Loucy (cell line): ENCODE measurements around the gene ADIPOR2.

Source experiments
- H2AFZ ChIP-seq: fragments of 200-600 bp; sonication (generic); 2 replicates; pipeline ENCODE4 v1.6.0; 2016; ENCODE audit warnings: antibody characterized with exemption, mild to moderate bottlenecking, low read length, moderate library complexity
- H3F3A ChIP-seq: fragments of 200-600 bp; 2 replicates; pipeline ENCODE4 v1.6.0; 2016; ENCODE audit warnings: antibody characterized with exemption, low read depth, mild to moderate bottlenecking
- H3K27me3 ChIP-seq: fragments of 200-600 bp; sonication (generic); 2 replicates; pipeline ENCODE4 v1.6.1; 2014; ENCODE audit warnings: low read length, mild to moderate bottlenecking; ENCODE audit not compliant: insufficient read depth, poor library complexity, severe bottlenecking
- H3K36me3 ChIP-seq: fragments of 200-600 bp; sonication (generic); 2 replicates; pipeline ENCODE4 v1.6.1; 2016; ENCODE audit warnings: low read length; ENCODE audit not compliant: insufficient read depth
- H3K4me1 ChIP-seq: fragments of 200-600 bp; sonication (generic); 2 replicates; pipeline ENCODE4 v1.5.1; 2014; ENCODE audit warnings: low read length, mild to moderate bottlenecking; ENCODE audit not compliant: insufficient read depth, poor library complexity, severe bottlenecking
- H3K4me2 ChIP-seq: fragments of 200-600 bp; sonication (generic); 2 replicates; pipeline ENCODE4 v1.6.0; 2014; ENCODE audit warnings: antibody characterized with exemption, low read length, low read depth, mild to moderate bottlenecking; ENCODE audit not compliant: poor library complexity, severe bottlenecking
- H3K4me3 ChIP-seq: fragments of 200-600 bp; sonication (generic); 2 replicates; pipeline ENCODE4 v1.5.1; 2014; ENCODE audit warnings: low read length, mild to moderate bottlenecking, mixed read lengths; ENCODE audit not compliant: poor library complexity, severe bottlenecking
- H3K79me2 ChIP-seq: fragments of 200-600 bp; sonication (generic); 2 replicates; pipeline ENCODE4 v1.6.1; 2014; ENCODE audit warnings: low read length; ENCODE audit not compliant: insufficient read depth
- H3K9ac ChIP-seq: fragments of 200-600 bp; sonication (generic); 2 replicates; pipeline ENCODE4 v1.6.0; 2014; ENCODE audit warnings: mild to moderate bottlenecking, low read depth, low read length, moderate library complexity; ENCODE audit not compliant: poor library complexity, severe bottlenecking
- H3K9me2 ChIP-seq: fragments of 200-600 bp; sonication (generic); replicated peaks from 2 replicates; pipeline ENCODE4 v1.6.1; 2016; ENCODE audit warnings: low read depth, low read length, mixed read lengths
- H3K9me3 ChIP-seq: fragments of 200-600 bp; sonication (generic); 2 replicates; pipeline ENCODE4 v1.6.1; 2014; ENCODE audit warnings: mild to moderate bottlenecking, antibody characterized with exemption, low read length, low read depth; ENCODE audit not compliant: insufficient read depth
- H4K20me1 ChIP-seq: fragments of 200-600 bp; sonication (generic); 2 replicates; pipeline ENCODE4 v1.6.0; 2014; ENCODE audit warnings: antibody characterized with exemption, low read length, mild to moderate bottlenecking; ENCODE audit not compliant: insufficient read depth, poor library complexity, severe bottlenecking
- EZH2phosphoT487 ChIP-seq: fragments of 200-600 bp; IDR thresholded peaks from 2 replicates; pipeline ENCODE4 v1.6.1; 2018; ENCODE audit warnings: antibody characterized with exemption, mild to moderate bottlenecking, moderate library complexity, borderline replicate concordance
- TF ChIP-seq, protein P1 (sequence below): fragments of 200-600 bp; sonication (generic); conservative IDR thresholded peaks from 2 replicates; pipeline ENCODE4 v1.5.1; 2014; ENCODE audit warnings: mild to moderate bottlenecking, antibody characterized with exemption, low read length

Gene ADIPOR2

DNA sequence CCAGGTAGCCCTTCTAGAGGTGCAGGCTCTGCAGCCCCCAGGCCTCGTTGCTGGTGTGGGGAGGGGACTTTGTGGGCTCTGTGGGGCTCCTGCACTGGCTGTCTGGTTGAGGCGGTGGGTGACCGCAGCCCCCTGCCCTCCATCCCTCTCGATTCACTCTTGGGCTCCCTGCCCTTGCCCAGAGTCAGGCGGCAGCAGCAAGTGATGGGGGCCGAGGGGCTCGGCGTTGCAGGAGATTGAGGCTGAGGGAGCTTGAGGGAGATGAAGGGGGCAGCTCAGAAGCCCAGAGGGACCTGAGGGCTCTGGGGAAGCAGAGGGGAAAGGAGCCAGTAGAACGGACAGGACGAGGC, 120.0 kb downstream of the ADIPOR2 start:
- Histone ChIP-seq H3K27me3 (no peaks in the 10 kb centered on the region), H3K9me2 (no peaks in the 10 kb centered on the region), H3K4me3 (peak overlapping the region; percentile 74), H3K36me3 (no peaks in the 10 kb centered on the region), H4K20me1 (no peaks in the 10 kb centered on the region), H3K9me3 (no peaks in the 10 kb centered on the region), H3K4me1 (peaks cover 43% of the 10 kb centered on the region), H3K4me2 (peak overlapping the region; percentile 64), H3K9ac (peak overlapping the region; percentile 86), H3F3A (no peaks in the 10 kb centered on the region), H3K79me2 (peaks cover 16% of the 10 kb centered on the region; the same call in 1 of the 2 replicates), H2AFZ (no peak overlapping the region)
- TF ChIP-seq, protein P1, sequence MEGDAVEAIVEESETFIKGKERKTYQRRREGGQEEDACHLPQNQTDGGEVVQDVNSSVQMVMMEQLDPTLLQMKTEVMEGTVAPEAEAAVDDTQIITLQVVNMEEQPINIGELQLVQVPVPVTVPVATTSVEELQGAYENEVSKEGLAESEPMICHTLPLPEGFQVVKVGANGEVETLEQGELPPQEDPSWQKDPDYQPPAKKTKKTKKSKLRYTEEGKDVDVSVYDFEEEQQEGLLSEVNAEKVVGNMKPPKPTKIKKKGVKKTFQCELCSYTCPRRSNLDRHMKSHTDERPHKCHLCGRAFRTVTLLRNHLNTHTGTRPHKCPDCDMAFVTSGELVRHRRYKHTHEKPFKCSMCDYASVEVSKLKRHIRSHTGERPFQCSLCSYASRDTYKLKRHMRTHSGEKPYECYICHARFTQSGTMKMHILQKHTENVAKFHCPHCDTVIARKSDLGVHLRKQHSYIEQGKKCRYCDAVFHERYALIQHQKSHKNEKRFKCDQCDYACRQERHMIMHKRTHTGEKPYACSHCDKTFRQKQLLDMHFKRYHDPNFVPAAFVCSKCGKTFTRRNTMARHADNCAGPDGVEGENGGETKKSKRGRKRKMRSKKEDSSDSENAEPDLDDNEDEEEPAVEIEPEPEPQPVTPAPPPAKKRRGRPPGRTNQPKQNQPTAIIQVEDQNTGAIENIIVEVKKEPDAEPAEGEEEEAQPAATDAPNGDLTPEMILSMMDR, result no peak
- TF ChIP-seq EZH2phosphoT487, result no peak

DNA sequence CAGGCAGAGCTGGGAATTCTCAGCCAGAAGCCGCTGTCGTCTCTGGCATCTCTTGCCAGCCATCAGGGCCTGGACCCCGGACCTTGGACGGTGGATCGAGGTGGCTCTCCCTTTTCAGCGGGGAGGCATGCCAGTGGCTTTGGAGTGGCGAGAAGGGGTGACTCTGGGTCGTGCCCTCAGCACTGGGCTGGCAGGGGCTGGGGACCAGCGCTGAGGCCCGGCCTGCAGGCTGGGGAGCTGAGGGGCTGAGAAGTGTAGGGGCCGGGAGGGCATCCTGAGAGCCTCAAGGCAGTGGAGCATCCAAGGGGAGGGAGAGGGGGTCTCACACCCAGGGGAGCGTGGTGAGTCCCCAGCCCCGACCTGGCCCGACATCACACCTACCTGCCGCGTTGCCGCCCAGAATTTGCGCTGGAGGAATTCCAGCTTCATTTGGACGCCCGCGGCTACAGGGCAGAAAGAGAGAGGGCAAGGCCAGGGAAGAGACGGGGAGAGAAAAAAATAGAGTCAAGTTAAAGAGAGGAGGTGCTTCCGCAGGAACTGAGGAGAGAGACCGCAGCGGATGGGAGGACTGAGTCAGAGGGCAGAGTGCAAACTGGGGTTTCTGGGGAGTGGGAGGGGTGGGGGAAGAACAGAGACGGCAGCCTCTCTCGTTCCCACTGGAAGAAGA, 120.5 kb downstream of the ADIPOR2 start:
- Histone ChIP-seq H4K20me1 (no peaks in the 10 kb centered on the region), H3F3A (no peaks in the 10 kb centered on the region), H3K36me3 (no peaks in the 10 kb centered on the region), H3K9me3 (no peaks in the 10 kb centered on the region), H2AFZ (peak overlapping the region; percentile 31; the same call in 1 of the 2 replicates), H3K4me1 (peaks cover 38% of the 10 kb centered on the region), H3K4me2 (peak overlapping the region; percentile 64), H3K4me3 (peak overlapping the region; percentile 74), H3K9me2 (no peaks in the 10 kb centered on the region), H3K27me3 (no peaks in the 10 kb centered on the region), H3K79me2 (peaks cover 16% of the 10 kb centered on the region; the same call in 1 of the 2 replicates), H3K9ac (peak overlapping the region; percentile 86)
- TF ChIP-seq EZH2phosphoT487, result no peak
- TF ChIP-seq, protein P1, result no peak

DNA sequence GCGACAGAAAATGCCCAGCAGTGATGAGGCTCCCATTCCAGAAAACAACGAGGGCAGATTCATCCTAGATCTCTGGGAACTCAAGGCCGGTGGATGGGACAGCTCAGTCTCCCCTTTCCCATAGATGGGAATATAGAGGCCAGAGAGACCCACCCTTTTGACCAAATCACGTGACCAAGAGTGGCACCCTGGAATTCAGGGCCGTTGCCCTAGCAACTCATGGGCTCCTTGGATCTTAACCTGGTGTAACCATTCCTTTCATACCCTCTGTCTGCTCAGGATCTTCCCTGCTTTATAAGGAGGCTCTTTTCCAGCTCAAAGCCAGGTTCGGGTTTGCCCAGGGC, 121.0 kb downstream of the ADIPOR2 start:
- Histone ChIP-seq H3K9me3 (no peaks in the 10 kb centered on the region), H4K20me1 (no peaks in the 10 kb centered on the region), H3K9ac (peak overlapping the region; percentile 86), H3K36me3 (no peaks in the 10 kb centered on the region), H3K4me3 (peak overlapping the region; percentile 74), H3K4me1 (peaks cover 34% of the 10 kb centered on the region), H3K27me3 (no peaks in the 10 kb centered on the region), H3K9me2 (no peaks in the 10 kb centered on the region), H3F3A (no peaks in the 10 kb centered on the region), H3K79me2 (peaks cover 16% of the 10 kb centered on the region; the same call in 1 of the 2 replicates), H2AFZ (peak overlapping the region; percentile 31; the same call in 1 of the 2 replicates), H3K4me2 (peak overlapping the region; percentile 64)
- TF ChIP-seq, protein P1, result no peak
- TF ChIP-seq EZH2phosphoT487, result no peak
